AML-193 (cell line): ENCODE measurements around the gene DCTPP1.
"Not testable (repeated sequence)": the region's sequence is repeated elsewhere in the genome, so short reads cannot be mapped to it uniquely, and the experiment has no call there.

Experiments
- DNase-seq, 2 experiments: peaks; one replicate each; lab custom pipeline; 2025; lab: John Stamatoyannopoulos, UW

DCTPP1 gene

GRCh38 chr16:30429678-30430427 lies at the start of gene DCTPP1:
DCTPP1 (minus strand) TSS chr16:30430030; CDS start chr16:30429980, 50 bp downstream.
- peak; percentile 99 for DNase-seq

GRCh38 chr16:30478766-30479478 lies 49.1 kb upstream of the DCTPP1 start:
- no peak for DNase-seq

- DNase-seq, result not testable (repeated sequence)
Observed at GRCh38 chr16:30477773-30478172, 47.9 kb upstream of the DCTPP1 start.

- no peak for DNase-seq
Observed at GRCh38 chr16:30476991-30477390, 47.2 kb upstream of the DCTPP1 start.

- no peak for DNase-seq
Observed at GRCh38 chr16:30474684-30475083, 44.9 kb upstream of the DCTPP1 start.

GRCh38 chr16:30474074-30474452 lies 44.2 kb upstream of the DCTPP1 start:
- no peak for DNase-seq

GRCh38 chr16:30473231-30474073 lies 43.6 kb upstream of the DCTPP1 start:
- DNase-seq, result peak in 1 of 2 experiments; percentile 21

GRCh38 chr16:30472328-30472942 lies 42.6 kb upstream of the DCTPP1 start, which contains the start of gene ITGAL:
ITGAL (plus strand) TSS chr16:30472742; CDS start chr16:30472838, 96 bp downstream.
- DNase-seq, result peak; percentile 91 to 92

GRCh38 chr16:30470632-30470995 lies 40.8 kb upstream of the DCTPP1 start:
- DNase-seq, result no peak

- no peak for DNase-seq
Observed at GRCh38 chr16:30470170-30470512, 40.3 kb upstream of the DCTPP1 start.

- DNase-seq, result no peak
Observed at GRCh38 chr16:30464078-30464477, 34.2 kb upstream of the DCTPP1 start.

- DNase-seq, result peak in 1 of 2 experiments; percentile 8
Observed at GRCh38 chr16:30461426-30461825, 31.6 kb upstream of the DCTPP1 start.

GRCh38 chr16:30459456-30459855 lies 29.6 kb upstream of the DCTPP1 start:
- DNase-seq, result no peak

GRCh38 chr16:30458561-30459394 lies 28.9 kb upstream of the DCTPP1 start:
- peak; percentile 95 for DNase-seq

GRCh38 chr16:30457743-30458560 lies 28.1 kb upstream of the DCTPP1 start:
- DNase-seq, result no peak

GRCh38 chr16:30457256-30457655 lies 27.4 kb upstream of the DCTPP1 start:
- no peak for DNase-seq

GRCh38 chr16:30456302-30456701 lies 26.5 kb upstream of the DCTPP1 start:
- no peak for DNase-seq

- DNase-seq, result not testable (repeated sequence)
Observed at GRCh38 chr16:30452709-30453580, 23.1 kb upstream of the DCTPP1 start.

- DNase-seq, result no peak
Observed at GRCh38 chr16:30449116-30449435, 19.2 kb upstream of the DCTPP1 start.
